AG08395 (cell line): ENCODE data around the gene SFT2D3.

Source experiments
- DNase-seq: peaks from one replicate; pipeline ENCODE4 v3.0.0; 2012; ENCODE audit warnings: mixed read lengths, low spot score

The SFT2D3 gene, protein sequence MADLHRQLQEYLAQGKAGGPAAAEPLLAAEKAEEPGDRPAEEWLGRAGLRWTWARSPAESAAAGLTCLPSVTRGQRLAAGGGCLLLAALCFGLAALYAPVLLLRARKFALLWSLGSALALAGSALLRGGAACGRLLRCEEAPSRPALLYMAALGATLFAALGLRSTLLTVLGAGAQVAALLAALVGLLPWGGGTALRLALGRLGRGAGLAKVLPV

DNA sequence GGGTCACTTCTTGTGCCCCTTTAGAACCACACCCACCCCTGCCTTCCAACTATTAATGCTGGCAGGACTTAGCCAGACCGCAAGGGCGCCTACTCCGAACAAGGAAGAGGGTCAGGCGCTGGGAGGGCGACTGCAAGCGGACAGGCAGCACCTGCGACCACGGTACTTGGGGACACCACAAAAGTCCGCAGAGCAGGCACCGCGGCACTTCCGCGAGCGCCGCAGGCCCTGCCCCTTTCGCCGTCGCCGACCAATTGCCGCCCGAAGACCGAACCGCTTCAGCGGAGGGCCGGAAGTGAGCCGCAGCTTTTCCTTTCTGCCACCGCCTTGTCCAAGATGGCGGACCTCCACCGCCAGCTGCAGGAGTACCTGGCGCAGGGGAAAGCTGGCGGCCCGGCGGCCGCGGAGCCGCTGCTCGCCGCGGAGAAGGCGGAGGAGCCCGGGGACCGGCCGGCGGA is at the start of gene SFT2D3:
SFT2D3 (plus strand) TSS at position 305 of the 458 bp plus-strand sequence; CDS start at position 337, 32 bp downstream.
- DNase-seq, result peak; percentile 94

DNA sequence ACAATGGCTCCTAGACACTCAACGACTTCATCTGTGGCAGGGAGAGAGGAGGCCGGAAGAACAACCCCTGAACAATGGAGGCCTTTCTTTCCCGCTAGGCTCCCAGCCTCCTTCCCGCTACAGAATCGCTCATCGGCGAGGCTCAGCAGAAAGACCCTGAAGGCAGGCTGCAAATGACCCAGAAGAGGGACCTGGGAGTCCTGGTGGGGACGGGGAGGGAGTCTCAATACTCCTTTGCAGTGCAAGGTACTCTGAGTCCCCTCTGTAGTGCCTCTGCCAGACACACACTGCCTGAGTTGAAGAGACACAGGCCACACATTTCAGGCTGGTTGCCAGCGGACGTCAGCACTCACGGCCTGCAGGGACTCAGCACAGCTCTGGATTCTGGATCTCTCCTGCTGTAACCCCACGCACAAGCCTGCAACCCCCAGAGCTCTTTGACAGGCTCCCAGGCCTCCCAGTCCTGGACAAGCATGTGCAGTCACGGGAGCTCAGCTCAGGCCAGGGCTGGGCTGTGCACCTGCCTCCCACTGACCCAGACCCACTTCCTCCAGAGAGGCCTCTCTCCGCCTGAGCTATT is 49.2 kb upstream of the SFT2D3 start:
- DNase-seq, result no peak

DNA sequence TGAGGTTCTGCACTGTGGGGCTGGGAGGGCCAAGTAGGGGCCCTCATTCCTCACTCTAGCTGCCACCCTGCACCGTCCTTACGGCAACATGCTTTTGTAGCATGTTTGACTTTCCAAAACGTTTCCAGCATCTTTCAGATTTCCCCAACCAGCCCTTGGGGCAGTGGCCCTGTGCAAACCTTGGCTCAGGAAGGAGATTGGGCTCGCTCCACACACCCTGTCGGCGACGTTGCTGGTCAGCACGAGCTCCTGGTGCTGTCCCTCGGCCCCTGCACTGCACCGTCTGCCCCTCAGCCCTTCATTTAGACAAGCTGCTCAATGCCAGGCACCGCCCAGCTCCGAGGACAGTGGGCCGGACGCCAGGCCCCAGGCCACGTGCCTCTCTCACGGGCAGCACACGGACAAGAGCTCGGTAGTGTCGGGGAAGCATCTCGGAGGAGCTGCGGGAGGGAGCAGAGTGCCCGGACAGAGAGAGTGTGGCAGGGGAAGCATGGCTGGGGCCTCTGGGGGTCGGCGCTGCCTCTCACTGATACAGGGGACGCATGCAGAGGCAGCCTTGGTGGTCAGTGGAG is 48.4 kb upstream of the SFT2D3 start:
- no peak for DNase-seq

DNA sequence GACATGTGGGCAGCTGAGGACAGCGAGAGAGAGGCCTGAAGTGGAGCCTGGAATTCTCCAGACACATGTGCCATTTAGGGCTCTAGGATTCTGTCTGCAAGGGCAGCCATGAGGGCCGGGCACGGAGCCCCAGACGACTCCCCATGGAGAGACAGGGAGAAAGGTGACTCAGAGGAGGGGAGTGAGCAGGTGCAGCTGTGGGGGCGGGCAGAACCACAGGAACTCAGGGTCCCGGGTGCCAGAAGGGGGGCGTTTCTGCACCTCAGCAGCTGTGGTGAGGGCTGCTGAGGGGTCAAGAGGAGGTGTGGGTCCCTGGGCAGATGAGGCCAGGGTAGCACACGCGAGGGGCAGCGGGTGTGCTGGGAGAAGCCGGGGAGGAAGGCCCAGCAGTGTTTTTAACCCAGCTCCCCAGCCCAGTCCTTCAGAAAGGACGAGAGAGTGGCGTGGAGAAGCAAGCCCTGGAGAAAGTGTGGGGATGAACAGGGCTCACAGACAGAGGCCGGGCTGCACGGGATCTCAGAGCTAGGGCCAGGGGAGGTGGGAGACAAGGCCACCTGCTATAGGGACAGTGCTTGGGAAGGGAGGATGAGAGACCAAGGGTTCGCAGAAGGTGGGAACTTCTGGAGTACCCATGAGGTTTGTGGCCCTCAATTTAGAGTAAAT is 47.7 kb upstream of the SFT2D3 start:
- DNase-seq, result no peak

DNA sequence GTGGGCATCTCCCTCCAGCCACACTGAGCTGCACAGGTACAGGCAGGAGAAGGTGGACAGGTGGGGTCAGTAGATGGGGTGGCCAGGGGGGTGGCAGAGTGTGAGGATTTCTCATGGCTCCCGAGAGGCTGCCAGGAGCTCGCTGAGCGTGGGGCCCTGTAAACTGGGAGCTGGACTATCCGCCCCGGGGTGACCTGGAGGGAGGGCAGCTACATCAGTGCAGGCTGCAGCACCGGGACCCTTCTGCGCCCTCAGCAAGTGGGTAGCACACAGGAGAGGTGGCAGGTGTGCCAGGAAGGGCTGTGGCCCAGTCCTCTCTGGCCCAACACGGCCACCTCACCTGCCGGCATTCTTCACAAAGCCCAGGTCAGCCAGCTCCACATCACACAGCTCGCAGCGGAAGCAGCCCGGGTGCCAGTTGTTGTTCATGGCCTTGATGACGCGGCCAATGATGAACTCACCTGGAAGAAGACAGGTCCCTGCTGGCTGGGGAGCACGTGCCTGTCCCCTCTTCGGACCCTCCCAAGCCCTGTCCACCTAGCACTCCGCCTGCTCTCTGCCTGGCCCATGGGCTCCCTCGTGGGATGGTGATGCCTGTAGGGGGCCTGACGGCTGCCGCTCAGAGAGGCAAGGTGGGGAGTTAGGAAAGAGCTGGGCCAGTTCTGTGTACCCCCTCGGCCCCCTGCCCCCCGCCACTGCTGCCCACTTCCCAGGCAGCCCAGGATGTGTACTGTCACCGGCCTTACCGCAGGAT is 47.0 kb upstream of the SFT2D3 start:
- DNase-seq, result no peak

DNA sequence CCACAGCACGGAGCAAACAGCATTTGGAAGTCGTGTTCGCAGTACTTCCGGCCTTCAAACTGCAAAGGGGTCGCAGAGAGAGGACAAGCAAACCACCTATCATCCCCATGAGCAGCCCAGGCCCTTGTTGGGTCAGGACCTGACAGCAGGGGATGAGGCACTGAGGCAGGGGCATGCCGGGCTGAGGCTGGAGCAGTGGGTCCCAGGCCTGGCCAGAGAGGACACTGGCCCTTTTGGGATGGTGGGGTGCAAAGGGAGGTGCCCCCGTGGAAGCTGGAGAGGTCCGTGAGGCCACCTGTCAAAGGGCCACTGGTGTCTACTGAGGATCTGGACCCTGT is 46.5 kb upstream of the SFT2D3 start:
- DNase-seq, result no peak

DNA sequence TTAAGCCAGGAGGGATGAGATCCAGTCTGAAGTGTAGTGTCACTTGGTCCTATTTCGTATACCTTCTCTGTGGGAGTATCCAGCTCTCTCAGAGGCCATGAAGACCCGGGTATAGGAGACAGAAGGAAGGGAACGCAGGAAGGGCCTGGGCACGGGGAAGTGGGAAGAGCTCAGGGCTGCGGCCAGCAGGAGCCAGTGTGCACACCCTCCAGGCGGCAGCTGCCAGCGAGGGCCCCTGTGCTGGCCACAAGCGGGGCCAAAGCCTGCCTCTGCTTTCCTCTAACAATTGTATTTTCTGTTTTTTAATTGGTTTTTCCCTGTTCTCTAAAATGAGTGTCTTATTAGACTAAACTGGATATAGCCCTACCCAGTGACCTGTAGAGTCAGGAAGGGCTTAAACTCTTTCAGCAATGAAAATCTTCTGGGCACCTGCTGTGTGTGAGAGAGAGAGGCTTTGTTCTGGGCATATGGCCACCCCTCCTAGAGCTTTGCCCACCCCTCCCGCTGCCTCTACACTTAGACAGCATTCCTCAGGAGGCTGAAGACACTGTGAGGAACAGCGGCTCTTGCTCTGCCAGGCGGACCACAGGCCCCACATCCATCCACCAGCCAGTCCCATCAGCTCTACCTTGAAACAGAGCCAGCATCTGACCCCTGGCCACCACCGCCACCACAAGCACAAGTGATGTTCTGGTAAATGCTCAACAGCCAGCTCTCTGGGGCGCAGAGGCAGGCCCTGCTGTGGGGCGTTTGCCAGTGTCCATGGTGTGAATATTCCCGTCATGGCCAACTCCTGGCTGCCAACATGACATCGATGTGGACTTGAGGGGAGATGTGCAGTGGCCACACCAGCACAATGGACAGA is 45.9 kb upstream of the SFT2D3 start:
- DNase-seq, result no peak

DNA sequence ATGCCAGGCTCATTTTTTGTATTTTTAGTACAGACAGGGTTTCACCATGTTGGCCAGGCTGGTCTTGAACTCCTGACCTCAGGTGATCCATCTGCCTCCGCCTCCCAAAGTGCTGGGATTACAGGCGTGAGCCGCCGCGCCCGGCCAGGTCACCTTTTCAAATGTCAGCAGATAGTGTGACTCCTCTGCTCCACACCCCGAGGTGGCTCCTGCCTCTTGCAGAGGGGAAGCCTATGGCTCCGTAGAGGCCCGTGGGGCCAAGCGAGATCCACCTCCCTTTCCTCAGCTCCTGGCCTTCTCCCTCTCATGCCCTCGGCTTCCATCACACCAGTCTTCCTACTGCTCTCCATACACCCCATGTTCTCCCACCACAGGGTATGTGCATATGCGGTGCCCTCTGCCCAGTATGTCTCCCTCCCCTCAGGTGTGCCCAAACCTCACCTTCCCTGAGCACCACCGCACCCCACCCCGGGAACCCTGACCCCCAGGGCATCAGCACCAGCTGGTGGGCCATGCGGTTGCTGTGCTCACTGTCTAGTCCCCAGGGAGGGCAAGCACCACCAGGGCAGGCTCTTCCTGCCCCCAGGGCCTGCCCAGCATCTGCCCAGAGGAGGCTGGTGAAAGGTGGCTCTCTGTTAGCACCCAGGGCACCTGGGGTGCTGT is 44.6 kb upstream of the SFT2D3 start:
- no peak for DNase-seq

DNA sequence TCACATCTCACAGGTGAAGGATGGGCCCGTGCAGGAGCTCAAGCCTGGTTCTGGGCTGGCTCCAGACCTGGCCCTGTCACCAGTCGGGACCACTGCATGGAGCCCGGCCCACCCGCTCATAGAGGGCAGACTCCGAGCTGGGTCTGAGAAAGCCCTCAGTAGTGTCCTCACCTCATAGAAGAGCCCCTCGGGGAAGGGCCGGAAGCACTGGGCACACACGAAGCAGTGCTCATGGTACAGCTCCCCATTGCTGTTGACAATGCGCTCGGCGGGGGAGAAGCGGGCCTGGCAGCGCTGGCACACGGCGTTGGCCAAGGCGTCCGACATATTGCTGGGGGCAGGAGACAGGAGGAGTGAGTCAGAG is 44.1 kb upstream of the SFT2D3 start:
- DNase-seq, result no peak

DNA sequence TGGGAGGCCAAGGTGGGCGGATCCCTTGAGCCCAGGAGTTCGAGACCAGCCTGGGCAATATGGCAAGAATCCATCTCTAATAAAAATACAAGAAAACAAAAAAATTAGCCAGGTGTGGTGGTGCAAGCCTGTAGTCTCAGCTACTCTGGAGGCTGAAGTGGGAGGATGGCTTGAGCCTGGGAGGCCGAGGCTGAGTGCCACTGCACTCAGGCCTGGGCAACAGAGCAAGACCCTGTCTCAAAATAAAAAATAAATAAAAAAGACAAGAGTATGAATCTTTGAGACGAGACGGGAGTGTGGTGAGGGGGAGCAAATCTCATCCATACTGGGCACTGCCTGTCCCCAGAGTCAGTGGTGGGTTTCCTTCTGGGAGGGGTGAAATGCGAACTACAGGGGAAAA is 43.2 kb upstream of the SFT2D3 start:
- no peak for DNase-seq

DNA sequence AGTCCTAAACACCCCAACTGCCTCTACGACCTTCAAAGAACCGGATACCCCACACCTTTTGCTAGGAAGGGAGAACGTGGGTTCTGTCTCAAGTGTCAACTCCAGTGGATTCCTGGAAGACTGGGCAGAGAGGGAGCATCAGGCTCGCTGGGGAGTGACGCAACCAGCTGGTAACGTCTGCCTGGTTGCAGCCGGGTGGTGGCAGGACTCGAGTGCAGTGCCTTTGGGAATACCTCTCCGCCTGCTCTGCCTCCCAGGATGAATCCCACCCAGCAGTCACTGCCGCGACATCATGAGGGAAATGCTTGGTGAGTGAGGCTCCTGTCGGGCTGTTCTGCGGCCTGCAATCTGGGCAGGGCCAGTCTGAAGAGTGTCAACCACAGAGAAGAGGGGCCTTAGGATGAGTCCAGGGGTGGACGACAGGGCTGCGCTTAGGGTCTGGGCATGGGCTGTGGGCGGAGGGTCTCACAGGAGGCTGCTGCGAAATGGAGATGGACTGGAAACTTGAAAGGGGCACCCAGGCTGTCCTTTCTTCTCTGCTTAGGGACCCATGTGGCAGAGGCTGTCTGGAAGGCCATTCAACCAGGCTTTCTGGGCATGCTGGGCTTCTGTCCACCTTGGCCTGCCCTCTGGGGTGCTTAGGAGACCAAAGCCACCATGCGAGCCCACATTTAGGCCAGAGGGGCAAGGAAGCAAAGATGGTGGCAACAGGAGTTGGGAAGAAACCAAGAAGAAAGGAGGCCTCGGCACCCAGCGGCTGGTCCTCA is 42.5 kb upstream of the SFT2D3 start:
- no peak for DNase-seq

DNA sequence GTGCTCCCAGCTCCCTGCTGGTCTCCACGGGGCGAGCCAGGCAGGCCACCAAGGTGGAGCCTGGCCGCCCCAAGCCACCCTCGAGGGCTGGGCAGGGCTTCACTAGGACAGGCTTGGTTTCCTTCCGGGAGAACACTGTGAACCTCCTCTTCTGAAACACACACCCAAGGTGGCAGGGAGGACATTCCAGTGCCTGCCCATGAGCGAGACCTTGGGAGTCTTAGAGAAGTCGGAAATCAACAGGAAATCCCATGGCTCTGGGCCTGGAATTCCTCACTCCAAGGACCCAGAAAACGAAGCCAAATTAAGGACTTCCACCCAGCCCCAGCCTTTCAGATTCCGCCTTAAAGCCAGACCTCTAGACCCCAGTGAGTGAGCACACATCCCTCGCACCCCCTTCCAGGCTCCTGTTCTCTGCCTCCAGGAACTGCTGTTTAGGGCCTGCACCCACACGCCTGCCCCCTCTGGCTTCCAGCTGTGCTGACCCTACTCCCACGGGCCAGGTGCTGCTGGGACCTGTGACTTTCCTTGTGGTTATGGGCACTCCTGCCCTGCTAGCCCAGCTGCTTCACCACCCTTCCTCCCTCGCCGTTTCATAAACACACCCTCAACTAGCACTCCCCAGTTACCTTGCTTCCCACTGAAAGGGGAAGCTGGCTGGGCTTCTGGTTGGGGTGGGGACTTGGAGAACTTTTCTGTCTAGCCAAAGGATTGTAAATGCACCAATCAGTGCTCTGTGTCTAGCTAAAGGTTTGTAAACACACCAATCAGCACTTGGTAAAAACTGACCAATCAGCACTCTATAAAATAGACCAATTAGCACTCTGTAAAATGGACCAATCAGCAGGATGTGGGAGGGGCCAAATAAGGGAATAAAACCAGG is 41.6 kb upstream of the SFT2D3 start:
- DNase-seq, result no peak

DNA sequence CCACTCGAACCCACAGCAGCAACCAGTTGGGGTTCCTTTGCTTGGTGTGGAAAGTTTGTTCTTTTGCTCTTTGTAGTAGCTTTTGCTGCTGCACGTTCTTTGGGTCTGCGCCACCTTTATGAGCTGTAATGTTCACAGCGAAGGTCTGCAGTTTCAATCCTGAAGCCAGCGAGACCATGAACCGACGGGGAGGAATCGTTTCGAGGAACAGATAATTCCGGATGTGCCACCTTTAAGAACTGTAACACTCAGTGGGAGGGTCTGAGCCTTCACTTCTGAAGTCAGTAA is 41.1 kb upstream of the SFT2D3 start:
- no peak for DNase-seq

DNA sequence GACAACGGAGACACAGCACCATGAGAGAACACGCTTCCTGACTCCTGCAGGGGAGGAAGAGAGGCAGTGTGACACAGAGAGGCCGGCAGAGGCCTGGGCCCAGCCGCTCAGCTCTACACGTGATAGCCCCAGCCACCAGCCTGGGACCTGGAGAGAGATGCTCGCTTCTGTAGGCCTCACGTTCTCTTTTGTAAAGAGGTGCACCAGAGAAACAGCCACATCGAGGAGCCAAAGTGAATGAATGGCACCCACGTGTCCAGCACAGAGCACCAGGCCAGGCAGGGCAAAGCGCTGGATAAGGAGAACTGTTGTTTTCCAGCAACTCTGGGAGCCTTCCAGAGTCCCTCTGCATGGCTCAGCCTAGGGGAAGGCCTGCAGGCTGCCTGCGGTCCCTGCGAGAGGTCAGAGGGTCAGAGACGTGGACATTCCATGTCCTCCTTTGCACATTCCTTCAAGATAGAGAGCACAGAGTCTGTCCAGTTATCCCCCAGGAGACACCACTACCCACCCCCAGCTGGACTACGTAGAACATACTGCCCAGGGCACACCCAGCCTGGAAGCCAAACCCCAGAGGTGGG is 40.1 kb upstream of the SFT2D3 start:
- DNase-seq, result no peak

DNA sequence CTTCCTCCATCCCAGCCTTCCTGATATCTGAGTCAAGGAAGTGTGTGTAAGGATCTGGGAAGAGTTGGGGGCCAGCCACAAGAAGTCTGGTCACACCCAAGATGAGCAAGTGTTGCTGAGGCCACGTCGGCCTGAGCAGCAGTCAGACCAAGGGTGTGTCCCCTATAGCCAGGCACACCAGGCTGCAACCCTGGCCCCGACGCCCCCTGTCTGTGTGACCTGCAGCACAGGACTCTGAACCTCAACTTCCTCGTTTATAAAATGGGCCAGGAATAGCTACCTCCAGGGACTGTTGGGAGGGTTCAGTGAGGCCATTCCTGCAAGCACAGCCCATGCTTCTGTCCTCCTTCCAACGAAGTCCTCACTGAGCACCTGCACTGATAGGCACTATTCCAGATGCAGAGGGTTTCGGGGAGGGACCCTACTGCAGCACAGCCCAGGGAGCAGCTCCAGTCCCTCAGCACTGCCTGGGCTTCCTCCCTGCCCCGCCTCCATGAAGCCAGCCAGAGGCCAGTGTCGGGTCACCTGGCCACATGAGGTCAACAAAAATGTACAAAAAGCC is 39.3 kb upstream of the SFT2D3 start:
- peak; percentile 54 for DNase-seq

DNA sequence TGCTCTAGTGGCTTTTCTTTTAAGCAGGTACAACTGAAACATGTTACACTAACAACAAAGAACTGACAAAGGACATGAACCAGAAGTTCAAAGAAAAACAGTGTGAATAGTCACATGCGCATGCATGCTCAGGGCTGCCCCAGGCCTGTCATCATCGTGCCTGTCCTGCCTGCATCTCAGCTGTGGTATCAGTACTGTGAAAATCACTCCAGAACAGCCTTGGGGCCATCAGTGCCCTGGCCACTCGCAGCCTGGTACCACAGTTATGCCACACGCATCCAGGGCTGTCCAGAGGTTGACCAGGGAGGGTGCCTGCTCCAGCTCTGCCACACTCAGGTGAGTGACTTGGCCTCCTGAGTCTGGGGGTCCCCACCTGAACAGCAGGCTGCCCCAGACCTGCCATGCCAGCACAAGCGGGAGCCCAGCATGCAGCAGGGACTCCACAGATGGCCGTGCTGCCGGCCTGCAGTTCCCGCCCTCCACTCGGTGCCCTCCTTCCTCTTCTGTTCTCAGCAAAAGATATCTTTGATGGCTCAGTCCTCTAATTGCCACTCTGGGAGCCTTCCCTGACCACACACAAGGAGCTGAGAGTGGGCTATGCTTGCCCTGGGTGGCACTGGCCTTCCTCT is 38.2 kb upstream of the SFT2D3 start:
- DNase-seq, result no peak

DNA sequence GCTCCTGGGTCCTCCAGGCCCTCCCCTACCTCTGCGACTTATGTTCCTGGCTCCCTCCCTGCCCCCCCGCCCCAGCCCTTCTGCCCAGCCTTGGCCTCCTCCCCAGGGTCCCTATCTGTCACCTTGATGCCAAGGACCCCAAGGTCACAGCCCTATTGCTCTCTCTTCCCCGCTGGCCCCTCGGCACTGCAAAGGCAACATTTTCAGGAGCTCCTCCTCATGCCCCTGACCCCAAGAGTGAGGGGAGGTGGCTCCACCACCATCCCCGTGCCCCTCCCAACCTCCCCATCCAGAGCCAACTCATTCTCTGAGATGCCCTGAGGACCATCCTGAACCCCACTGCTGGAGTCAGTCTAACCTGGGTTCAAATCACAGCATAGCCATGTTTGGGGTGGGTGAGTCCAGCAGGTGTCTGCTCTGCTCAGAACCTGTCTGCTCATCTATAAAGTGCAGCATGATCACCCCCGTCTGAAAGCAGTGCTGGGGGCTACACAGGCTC is 37.7 kb upstream of the SFT2D3 start:
- DNase-seq, result no peak
